Large intestine (tissue), 3 donors: Measurements from ENCODE around the gene PAPOLA. TPM values are rescaled to one million over a fixed set of nuclear protein-coding genes. Genes with fewer than 3 reads are reported as not detected.

Experiments
- DNase-seq, 2 donors: peaks; one replicate each; pipeline versions ENCODE4 v3.0.0 to v3.0.0-alpha.2; 2013
- H3K27ac ChIP-seq: one replicate; pipeline ENCODE4 v1.5.1; 2013; ENCODE audit warnings: low read length
- H3K27me3 ChIP-seq: 2 replicates; pipeline ENCODE4 v1.6.1; 2013; ENCODE audit warnings: low read length; ENCODE audit not compliant: control insufficient read depth, insufficient read depth
- H3K36me3 ChIP-seq: 2 replicates; pipeline ENCODE4 v1.6.1; 2013; ENCODE audit warnings: low read length; ENCODE audit not compliant: control insufficient read depth, insufficient read depth
- H3K4me1 ChIP-seq: one replicate; pipeline ENCODE4 v1.6.1; 2013; ENCODE audit warnings: low read length; ENCODE audit not compliant: control insufficient read depth, insufficient read depth
- H3K4me3 ChIP-seq: one replicate; pipeline ENCODE4 v1.5.1; 2013; ENCODE audit warnings: low read length
- H3K9me3 ChIP-seq: one replicate; pipeline ENCODE4 v1.6.1; 2013; ENCODE audit warnings: mild to moderate bottlenecking, low read depth, low read length, moderate library complexity; ENCODE audit not compliant: control insufficient read depth
- WGBS: methylation state at CpG from one replicate; pipeline ENCODE4 v1.1.5; 2013; ENCODE audit warnings: low lambda C conversion rate; ENCODE audit not compliant: insufficient coverage; 5-methylcytosine and 5-hydroxymethylcytosine counted together
- polyA plus RNA-seq: library from polyadenylated mRNA; unstranded; fragments of 120-200 nt; gene quantifications from one replicate; pipeline ENCODE4 v1.2.1, GENCODE V29; 2013

The PAPOLA gene
- polyA plus RNA-seq, 1 donor = 173 TPM

DNA sequence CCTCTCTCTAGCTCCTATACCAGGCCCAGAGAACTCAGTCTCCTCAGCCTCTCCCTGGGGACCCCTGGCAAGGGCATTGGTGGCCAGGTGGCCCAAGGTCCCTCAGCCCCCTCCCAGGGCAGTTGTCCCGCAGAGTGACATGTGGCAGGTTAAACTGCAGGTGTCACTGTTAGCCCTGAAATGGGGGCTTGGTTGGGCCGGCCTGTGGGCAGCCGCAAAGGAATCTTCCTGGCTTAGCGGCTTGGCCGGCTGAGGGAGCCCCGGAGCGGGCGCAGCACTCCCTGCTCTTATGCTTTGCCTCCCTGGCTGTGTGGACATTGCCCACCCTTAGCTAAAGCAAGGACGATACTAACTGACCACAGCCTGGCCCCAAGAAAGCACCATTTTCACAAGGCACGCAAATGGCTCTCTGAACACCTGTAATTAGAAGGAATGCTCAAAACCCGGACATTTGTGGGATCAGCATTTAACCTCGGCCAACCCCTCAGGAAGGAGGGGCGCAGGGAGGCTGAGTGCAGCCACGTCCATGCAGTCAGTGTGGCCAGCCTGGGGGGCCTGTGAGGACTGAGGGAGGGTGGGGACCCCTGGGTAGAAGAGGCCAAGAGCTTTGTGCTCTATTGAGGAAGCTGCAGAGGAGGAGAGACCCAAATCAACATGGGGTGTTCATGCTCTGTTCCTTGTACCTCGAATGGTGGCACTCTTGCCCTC is 82.2 kb downstream of the PAPOLA start:
- WGBS = no CpG with 5 or more reads among the region's 15 CpGs
- no peak overlapping the region for H3K4me3 ChIP-seq
- no peaks in the 10 kb centered on the region for H3K9me3 ChIP-seq
- peak; percentile 36 to 51 for DNase-seq
- peaks cover 14% of the 10 kb centered on the region for H3K27me3 ChIP-seq
- H3K36me3 ChIP-seq = no peaks in the 10 kb centered on the region
- no peak overlapping the region for H3K27ac ChIP-seq
- no peaks in the 10 kb centered on the region for H3K4me1 ChIP-seq

DNA sequence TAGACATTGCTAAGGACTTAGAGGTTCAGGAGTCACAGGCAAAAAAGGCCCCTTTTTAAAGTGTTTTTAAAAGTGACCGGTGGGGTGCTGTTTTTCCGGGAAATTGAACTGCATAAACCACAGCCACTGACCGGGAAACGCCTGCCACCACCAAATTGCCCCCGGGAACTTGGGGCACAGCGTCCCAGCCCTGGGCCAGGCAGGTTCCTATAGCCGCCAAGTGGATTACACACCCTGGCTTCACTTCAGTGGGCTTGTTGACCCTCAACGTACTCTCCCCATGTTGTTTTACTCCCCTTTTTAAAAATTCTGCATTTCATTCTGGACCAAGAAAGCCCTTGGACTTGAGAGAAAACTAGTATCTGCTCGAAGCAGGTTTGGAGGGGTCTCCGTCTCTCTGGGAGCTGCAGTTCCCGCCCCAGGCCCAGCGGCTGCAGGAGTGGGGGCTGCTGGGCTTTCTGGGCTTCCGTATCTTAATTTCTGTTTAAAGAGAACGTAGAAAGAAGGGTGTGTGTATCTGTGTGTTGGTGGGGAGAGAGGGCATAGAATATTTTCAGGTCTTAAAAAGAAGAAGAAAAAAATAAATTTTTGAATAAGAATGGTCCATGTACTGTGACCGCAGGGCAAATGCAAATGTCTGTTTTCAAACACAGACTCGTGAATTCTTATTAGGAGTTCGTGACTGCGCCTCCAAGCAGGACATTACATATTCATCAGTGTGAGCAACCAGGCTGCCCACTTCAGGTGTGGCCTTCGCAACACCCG is 82.9 kb downstream of the PAPOLA start:
- WGBS = 70% methylated on average over 2 of the region's 20 CpGs
- peaks cover 14% of the 10 kb centered on the region for H3K27me3 ChIP-seq

DNA sequence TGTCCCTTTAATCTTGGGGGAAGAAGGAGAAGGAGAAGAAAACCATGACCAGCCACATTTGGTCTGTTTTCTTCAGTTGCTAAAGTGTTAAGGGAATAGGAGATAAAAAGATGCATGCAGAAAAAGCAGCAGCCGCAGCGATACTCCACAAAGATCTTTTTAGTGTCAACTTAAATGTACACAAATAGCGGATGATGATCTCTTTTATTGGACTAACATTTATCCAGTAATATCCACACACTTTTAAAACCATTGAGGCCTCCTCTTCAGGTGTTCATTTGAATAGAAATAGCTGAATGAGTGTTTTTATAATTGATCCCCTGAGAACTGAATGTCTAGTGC is 83.5 kb downstream of the PAPOLA start:
- Histone ChIP-seq H3K9me3 (no peaks in the 10 kb centered on the region), H3K27ac (no peak overlapping the region), H3K4me3 (no peak overlapping the region), H3K27me3 (peaks cover 14% of the 10 kb centered on the region), H3K4me1 (no peaks in the 10 kb centered on the region), H3K36me3 (no peaks in the 10 kb centered on the region)
- no CpG with 5 or more reads among the region's 3 CpGs for WGBS
- no peak for DNase-seq

More for the DNA sequence above, 82.9 kb downstream of the PAPOLA start:
- Histone ChIP-seq H3K4me1 (no peaks in the 10 kb centered on the region), H3K36me3 (no peaks in the 10 kb centered on the region), H3K9me3 (no peaks in the 10 kb centered on the region), H3K27ac (no peak overlapping the region), H3K4me3 (no peak overlapping the region)
- no peak for DNase-seq

DNA sequence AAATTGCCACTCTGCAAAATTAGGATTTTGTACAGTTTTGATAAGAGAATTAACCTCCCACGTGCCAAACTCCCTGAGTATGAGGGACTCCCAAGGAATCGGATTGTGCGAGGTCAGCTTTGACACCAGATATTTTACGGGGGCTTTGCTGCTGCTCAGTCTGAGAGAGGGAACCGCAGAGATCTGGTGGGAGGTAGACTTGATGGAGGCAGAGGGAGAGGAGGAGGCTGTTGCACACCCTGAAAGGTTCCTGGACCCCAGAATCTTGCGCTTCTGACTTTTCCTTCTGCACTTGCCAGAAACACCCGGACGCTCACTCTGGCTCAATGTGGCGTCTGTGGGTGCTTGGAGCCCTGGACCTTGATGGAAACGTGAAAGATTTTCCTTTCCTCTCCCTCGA is 83.9 kb downstream of the PAPOLA start:
- no peaks in the 10 kb centered on the region for H3K9me3 ChIP-seq
- WGBS = no CpG with 5 or more reads among the region's 11 CpGs
- no peaks in the 10 kb centered on the region for H3K4me1 ChIP-seq
- H3K27me3 ChIP-seq = peaks cover 14% of the 10 kb centered on the region
- H3K4me3 ChIP-seq = no peak overlapping the region
- H3K36me3 ChIP-seq = no peaks in the 10 kb centered on the region
- DNase-seq = no peak
- H3K27ac ChIP-seq = no peak overlapping the region

DNA sequence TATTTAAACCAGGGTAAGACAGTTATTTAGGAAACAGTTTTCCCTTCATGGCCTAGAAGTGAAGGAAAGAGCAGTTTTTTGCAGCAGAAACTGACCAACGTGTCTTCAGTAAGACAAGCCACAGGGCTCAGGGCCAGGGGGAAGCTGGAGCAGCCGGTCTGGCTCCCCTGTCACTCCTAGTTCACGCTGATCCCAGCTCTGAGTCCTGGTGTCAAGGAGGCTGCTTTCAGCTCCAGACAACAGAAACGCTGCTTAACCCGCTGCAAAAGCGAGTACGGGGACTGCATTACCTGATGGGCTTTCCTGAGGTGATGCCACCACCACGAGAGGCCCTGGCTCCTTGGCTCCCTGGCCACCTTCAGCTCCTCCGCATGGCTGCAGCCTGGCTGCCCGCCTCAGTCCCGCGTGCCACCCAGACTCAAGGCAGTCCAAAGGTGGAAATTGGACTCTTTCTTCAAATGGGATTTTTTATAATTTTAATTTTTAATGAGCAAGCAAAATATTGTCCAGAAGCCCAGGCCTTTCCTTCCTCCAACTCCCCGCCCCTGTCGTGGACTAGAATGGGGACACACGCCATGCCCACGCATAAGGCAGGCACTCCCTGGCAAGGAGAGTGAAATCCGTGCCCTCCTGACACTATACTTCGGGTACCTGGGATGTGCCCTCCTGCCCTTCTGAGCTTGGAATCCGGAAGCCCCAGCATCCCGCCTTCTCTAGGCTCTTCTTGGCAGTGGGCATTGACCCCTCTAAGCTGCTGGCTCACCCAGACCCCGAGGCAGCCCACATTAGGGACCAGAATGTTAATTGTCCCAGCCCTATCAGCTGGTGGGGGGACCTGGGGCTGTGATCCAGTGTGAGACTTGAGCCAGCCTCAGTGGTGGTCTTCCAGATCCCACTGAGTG is 85.0 kb downstream of the PAPOLA start:
- Histone ChIP-seq H3K27me3 (peaks cover 14% of the 10 kb centered on the region), H3K36me3 (no peaks in the 10 kb centered on the region), H3K4me3 (no peak overlapping the region), H3K9me3 (no peaks in the 10 kb centered on the region), H3K27ac (no peak overlapping the region), H3K4me1 (no peaks in the 10 kb centered on the region)
- DNase-seq = no peak
- WGBS = no CpG with 5 or more reads among the region's 21 CpGs

DNA sequence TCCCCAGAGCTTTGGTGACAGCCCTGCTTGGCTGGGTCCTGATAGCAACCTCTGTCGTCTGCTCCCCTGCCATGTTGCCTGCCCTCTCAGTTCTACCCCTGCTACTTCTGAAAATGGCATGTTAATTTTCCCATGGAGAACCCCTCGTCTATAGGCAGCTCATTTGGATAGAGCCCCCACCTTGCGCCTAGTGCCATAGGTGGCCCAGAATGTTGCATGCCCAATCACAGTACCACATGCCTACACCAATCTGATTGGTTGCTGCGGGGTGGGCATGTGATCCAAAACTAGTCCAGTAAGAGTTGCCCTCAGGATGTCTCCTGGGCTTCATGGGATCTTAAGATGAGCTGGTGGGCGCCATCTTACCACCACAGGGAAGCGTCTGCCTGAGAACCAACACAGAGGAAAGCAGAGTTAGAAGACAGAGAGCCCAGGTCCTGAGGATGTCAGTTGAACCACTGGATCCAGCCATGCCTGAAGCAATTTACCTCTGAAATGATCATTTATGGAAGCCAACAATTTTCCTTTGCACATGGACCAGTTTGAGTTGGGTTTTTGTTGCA is 85.7 kb downstream of the PAPOLA start:
- no peak overlapping the region for H3K27ac ChIP-seq
- no peak for DNase-seq
- peaks cover 3% of the 10 kb centered on the region for H3K4me1 ChIP-seq
- H3K27me3 ChIP-seq = peaks cover 21% of the 10 kb centered on the region
- no peaks in the 10 kb centered on the region for H3K36me3 ChIP-seq
- no CpG with 5 or more reads among the region's 6 CpGs for WGBS
- no peak overlapping the region for H3K4me3 ChIP-seq
- H3K9me3 ChIP-seq = no peaks in the 10 kb centered on the region

DNA sequence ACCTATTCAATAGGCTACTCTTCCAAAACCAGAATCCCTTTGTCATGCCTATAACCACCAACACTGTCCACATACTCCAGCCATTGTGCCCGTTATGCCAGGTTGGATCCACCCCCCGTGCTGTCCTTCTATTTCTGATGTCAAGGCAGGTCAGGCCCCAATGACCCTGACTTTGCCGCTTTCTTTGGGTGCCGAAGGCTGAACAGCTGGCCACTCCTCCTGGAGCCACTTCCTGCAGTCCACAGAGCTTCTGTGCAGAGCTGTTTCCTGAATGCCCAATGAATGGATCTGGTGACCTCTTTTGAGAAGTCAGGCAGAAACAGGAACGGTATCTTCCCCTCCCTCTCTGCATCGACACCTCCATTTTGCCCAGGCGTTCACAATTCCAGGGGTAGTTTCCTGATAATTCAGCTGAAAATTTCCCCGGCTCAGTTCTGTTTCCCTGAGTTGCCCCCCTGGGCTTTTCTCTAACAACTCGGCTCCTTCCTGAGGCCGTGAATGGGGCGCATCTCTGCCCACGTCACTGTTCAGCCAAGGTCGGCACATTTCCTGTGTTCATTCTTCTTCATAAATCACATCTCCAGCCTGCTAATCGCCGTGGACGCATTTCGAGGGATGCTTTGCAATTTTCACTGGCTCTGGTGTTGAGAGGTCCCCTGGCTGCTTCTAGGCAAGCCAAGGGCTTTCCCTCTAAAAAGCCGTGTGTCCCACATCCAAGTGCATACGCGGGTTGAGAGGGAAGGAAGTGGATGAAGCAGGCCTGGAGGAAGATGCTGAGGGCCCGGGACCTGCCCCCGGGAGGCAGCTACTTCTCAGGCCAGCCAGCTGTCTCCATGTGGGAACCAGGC is 86.5 kb downstream of the PAPOLA start:
- H3K4me3 ChIP-seq = no peak overlapping the region
- H3K9me3 ChIP-seq = no peaks in the 10 kb centered on the region
- H3K27me3 ChIP-seq = peaks cover 27% of the 10 kb centered on the region
- no peaks in the 10 kb centered on the region for H3K36me3 ChIP-seq
- H3K4me1 ChIP-seq = peaks cover 3% of the 10 kb centered on the region
- no peak for DNase-seq
- H3K27ac ChIP-seq = no peak overlapping the region
- 100% methylated on average over 2 of the region's 22 CpGs for WGBS

DNA sequence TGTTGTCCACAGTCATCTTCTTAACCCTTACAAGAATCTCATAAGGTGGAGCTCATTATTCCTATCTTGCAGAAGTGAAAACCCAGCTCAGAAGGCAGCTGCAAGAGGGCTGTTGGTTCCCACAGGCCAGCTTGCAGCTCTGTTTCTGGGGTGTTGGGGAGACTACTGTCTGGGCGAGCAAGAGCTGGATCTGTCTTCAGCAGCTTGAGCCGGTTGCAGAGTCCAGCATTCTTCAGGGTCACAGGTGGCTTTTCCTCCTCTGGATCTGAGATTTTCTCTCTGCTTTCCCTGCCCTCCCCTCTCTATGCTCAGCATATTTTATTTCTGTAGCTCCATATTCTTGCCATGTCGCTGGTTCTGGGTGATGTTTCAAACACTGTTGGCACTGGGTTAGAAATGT is 87.4 kb downstream of the PAPOLA start:
- no peaks in the 10 kb centered on the region for H3K36me3 ChIP-seq
- no peak overlapping the region for H3K27ac ChIP-seq
- H3K4me3 ChIP-seq = no peak overlapping the region
- no CpG with 5 or more reads among the region's 3 CpGs for WGBS
- H3K9me3 ChIP-seq = no peaks in the 10 kb centered on the region
- H3K4me1 ChIP-seq = peaks cover 3% of the 10 kb centered on the region
- peaks cover 20% of the 10 kb centered on the region for H3K27me3 ChIP-seq
- no peak for DNase-seq

DNA sequence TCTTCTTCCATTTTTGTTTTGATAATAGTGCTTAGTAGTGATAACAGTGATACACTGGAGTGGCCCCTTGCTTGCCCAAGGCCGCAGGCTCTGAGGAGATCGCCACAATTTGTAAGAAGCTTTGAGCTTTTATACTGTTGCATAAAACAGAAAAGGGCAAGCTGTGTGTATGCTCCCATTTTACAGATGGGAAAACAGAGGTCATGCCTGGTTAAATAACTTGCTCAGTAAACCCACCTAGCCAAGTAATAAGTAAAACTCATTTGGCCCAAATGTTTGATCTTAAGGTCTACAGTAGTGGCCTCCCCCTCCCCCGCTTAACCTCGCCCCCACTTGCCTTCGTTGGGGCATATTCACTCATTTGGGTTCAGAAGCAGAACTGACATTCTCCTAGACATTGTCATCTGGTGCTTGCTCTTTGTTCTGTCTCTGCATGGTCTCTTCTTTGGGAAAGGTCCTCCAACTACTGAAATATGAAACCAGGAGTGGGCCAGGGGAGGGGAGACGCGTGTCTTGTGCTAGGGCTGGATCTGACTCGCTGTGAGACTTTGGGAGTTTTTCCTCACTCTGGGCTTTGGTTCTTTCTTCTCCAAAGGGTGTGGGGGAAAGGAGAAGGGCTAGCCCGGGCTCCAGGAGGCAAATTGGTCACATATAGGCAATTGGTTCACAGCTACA is 88.1 kb downstream of the PAPOLA start:
- 89% methylated on average over 2 of the region's 9 CpGs for WGBS
- peaks cover 3% of the 10 kb centered on the region for H3K4me1 ChIP-seq
- peaks cover 18% of the 10 kb centered on the region for H3K27me3 ChIP-seq
- no peaks in the 10 kb centered on the region for H3K9me3 ChIP-seq
- H3K36me3 ChIP-seq = no peaks in the 10 kb centered on the region
- H3K27ac ChIP-seq = no peak overlapping the region
- no peak for DNase-seq
- H3K4me3 ChIP-seq = no peak overlapping the region
